ENCODE measurements around the gene EXOC4.

The EXOC4 gene

GRCh38 chr7:133560900-133561299 is 308.0 kb downstream of the EXOC4 start:
- Histone ChIP-seq H3K27me3 (ENCODE audit: insufficient read depth, low read depth, severe bottlenecking) (no peaks in the 10 kb centered on the region), H3K4me3 (ENCODE audit: low read depth, low read length) (no peak overlapping the region), H3K36me3 (no peaks in the 10 kb centered on the region), H3K27ac (no peak overlapping the region), H3K9me3 (ENCODE audit: severe bottlenecking) (no peaks in the 10 kb centered on the region)
- TF ChIP-seq CTCF (IDR thresholded peaks at IDR 0.05; ENCODE audit: low read depth, low read length) = no peak
- DNase-seq = no peak

- no peak overlapping the region for H3K4me3 ChIP-seq (ENCODE audit: low read depth, low read length)
- no peaks in the 10 kb centered on the region for H3K9me3 ChIP-seq (ENCODE audit: severe bottlenecking)
- no peak for TF ChIP-seq CTCF (IDR thresholded peaks at IDR 0.05; ENCODE audit: low read depth, low read length)
- H3K27ac ChIP-seq = no peak overlapping the region
- no peaks in the 10 kb centered on the region for H3K27me3 ChIP-seq (ENCODE audit: insufficient read depth, low read depth, severe bottlenecking)
- no peak for DNase-seq
- H3K36me3 ChIP-seq = no peaks in the 10 kb centered on the region
These were observed 308.5 kb downstream of the EXOC4 start for GRCh38 chr7:133561396-133561795.

- Histone ChIP-seq H3K27ac (no peak overlapping the region), H3K9me3 (ENCODE audit: severe bottlenecking) (no peaks in the 10 kb centered on the region), H3K4me3 (ENCODE audit: low read depth, low read length) (no peak overlapping the region), H3K36me3 (no peaks in the 10 kb centered on the region), H3K27me3 (ENCODE audit: insufficient read depth, low read depth, severe bottlenecking) (no peaks in the 10 kb centered on the region)
- DNase-seq = no peak
- TF ChIP-seq CTCF (IDR thresholded peaks at IDR 0.05; ENCODE audit: low read depth, low read length) = no peak
These were observed 309.7 kb downstream of the EXOC4 start for GRCh38 chr7:133562621-133563020.

- Histone ChIP-seq H3K4me3 (ENCODE audit: low read depth, low read length) (no peak overlapping the region), H3K9me3 (ENCODE audit: severe bottlenecking) (no peaks in the 10 kb centered on the region), H3K27ac (no peak overlapping the region), H3K27me3 (ENCODE audit: insufficient read depth, low read depth, severe bottlenecking) (no peaks in the 10 kb centered on the region), H3K36me3 (no peaks in the 10 kb centered on the region)
- TF ChIP-seq CTCF (IDR thresholded peaks at IDR 0.05; ENCODE audit: low read depth, low read length) = no peak
- no peak for DNase-seq
These were observed 310.4 kb downstream of the EXOC4 start for GRCh38 chr7:133563251-133563650.

- H3K36me3 ChIP-seq = no peaks in the 10 kb centered on the region
- H3K27me3 ChIP-seq (ENCODE audit: insufficient read depth, low read depth, severe bottlenecking) = no peaks in the 10 kb centered on the region
- DNase-seq = no peak
- H3K4me3 ChIP-seq (ENCODE audit: low read depth, low read length) = no peak overlapping the region
- H3K27ac ChIP-seq = no peak overlapping the region
- TF ChIP-seq CTCF (IDR thresholded peaks at IDR 0.05; ENCODE audit: low read depth, low read length) = no peak
- no peaks in the 10 kb centered on the region for H3K9me3 ChIP-seq (ENCODE audit: severe bottlenecking)
These were observed 311.6 kb downstream of the EXOC4 start for GRCh38 chr7:133564484-133564883.

- H3K36me3 ChIP-seq = no peaks in the 10 kb centered on the region
- H3K9me3 ChIP-seq (ENCODE audit: severe bottlenecking) = no peaks in the 10 kb centered on the region
- H3K4me3 ChIP-seq (ENCODE audit: low read depth, low read length) = no peak overlapping the region
- DNase-seq = no peak
- no peaks in the 10 kb centered on the region for H3K27me3 ChIP-seq (ENCODE audit: insufficient read depth, low read depth, severe bottlenecking)
- no peak for TF ChIP-seq CTCF (IDR thresholded peaks at IDR 0.05; ENCODE audit: low read depth, low read length)
- no peak overlapping the region for H3K27ac ChIP-seq
These were observed 315.7 kb downstream of the EXOC4 start for GRCh38 chr7:133568544-133568943.

Measured in WERI-Rb-1 (cell line).